NCI-H2081 treated with DMSO at 0.1 percent for 48 hours (cell line): ENCODE data around the gene IPCEF1.
"Not testable (repeated sequence)": the region's sequence is repeated elsewhere in the genome, so short reads cannot be mapped to it uniquely, and the experiment has no call there.

ENCODE experiments used
- DNase-seq: peaks from one replicate; lab custom pipeline; 2025; lab: John Stamatoyannopoulos, UW

The IPCEF1 gene

DNA sequence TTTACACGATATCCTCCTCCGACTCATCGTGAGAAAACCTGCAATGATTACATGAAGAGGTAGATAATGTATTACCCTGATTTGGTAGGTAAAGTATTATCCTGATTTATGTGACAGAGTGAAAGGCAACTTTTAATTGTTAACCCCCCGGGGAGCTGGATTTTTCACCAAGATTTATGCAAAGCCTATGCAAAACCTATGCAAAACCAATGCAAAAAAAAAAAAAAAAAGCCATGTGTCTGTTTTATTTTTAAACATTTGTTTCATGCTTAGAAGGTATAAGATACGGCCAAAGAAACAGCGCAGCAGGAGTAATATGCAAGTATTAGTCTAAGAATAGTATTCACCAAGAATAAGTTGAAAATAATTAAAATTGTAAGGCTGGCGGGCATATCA is 109.9 kb downstream of the IPCEF1 start:
- no peak for DNase-seq

DNA sequence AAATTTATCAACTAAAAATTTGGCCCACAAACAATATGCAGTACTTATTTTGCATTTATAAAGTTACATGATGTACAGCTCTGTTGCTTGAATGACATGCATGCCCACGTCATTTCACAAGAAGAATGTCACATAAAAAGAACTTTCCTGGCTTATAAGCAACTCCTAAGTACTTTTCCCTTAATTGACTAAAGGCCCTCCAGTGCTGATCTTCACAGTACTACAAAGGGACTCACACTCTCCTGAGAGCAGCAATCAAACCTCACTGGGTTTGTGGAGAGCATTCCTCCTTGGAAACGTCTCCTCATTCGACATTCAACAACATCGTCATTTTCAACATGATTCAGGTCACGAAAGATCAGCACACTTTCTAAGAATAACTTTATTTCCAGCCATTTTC is 111.1 kb downstream of the IPCEF1 start:
- DNase-seq: no peak

DNA sequence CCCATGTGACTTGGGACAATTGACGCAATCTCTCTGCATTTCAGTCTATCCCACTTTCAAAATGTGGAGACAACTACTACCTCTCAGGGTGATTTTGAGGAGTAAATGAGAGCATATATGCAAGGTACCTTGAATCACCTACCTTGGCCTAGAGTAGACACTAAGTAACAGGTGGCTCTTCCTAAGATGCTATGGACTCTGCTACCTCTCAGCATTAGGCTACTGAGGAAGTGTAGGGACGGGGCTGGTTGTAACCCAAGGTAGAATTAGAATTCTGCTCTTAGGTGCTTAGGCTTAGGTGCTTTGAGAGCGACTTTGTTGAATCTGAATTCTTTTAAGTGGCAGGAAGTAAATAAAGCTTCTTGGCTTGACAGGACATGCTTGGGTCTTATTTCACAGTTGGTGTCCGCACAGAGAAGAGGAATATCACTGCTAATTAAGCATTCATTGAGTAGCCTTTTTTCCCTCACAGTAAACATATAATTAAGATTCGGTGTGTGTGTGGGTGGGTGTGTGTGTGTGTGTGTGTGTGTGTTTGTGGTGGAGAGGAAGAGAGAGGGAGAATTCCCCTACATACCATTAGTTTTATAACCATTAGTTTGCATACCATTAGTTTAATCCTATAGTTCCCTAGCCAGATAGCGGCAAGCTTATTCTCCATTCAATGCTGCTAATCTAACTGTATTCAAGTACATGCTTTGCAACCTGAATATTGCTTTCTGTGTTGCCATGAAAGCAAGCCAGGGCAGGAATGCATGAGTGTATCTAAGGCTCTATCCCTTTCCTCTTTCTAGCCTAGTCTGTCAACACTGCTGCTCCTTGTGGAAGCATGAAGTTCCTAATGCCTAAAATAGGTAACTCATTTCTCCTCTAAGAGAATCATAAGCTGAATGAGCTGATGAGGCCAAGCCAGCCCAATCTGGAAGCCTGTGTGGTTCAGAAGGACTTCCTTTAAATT is 112.5 kb downstream of the IPCEF1 start:
- no peak for DNase-seq

DNA sequence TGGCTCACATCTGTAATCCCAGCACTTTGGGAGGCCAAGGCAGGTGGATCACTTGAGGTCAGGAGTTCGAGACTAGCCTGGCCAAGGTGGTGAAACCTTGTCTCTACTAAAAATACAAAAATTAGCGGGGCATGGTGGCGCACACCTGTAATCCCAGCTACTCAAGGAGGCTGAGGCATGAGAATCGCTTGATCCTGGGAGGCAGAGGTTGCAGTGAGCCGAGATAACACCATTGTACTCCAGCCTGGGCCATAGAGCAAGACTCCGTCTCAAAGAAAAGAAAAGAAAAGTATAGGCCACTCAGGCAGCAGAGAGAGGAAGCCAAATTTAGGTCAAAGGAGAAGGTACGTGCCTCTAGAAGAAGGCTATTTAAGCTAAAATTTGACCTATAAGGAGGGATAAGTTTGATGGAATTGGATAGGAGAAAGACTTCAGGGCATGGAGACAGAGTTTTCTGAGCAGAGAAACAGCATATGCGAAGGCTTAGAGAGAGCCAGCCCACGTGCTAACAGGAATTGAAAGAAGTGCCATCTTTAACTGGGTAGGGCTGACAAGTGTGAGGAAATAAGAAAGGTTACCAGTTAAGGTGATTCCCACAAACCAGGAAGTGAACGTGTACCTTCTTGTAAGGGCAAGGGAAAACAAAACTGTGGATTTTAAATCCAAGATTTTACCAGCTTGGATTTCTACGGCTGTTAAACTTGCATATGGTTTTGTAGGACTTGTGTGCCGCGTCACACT is 113.8 kb downstream of the IPCEF1 start:
- DNase-seq: no peak

DNA sequence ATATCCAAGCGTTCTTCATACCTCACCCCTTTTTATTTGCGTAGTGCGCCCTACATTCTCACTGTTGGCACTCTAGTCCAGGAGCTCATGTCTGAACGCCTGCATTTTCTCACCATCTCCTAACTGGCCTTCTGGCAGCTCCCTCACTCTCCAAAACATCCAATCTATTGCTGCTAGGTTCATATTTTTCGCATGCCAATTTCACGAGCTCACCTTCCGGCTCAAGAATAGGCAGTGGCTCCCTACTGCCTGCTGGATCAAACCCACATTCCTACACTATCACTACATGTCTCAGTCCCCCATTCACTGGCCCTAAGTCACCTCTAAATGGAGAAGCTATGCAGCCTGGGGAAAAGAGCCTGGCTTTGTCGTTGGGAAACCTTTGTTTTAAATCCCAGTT is 115.0 kb downstream of the IPCEF1 start:
- no peak for DNase-seq

DNA sequence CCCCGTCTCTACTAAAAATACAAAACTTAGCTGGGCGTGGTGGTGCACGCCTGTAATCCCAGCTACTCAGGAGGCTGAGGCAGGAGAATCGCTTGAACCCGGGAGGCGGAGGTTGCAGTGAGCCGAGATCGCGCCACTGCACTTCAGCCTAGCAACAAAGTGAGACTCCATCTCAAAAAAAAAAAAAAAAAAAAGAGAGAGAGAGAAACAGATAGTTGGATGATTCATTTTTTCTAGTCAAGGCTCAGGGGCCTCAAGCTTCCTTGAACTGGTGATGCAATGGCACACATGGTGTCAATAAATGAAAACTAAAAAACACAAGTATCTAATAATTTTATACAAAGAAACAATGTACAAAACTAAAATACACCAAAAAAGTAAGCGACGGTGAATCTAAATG is 115.5 kb downstream of the IPCEF1 start:
- DNase-seq: not testable (repeated sequence)

DNA sequence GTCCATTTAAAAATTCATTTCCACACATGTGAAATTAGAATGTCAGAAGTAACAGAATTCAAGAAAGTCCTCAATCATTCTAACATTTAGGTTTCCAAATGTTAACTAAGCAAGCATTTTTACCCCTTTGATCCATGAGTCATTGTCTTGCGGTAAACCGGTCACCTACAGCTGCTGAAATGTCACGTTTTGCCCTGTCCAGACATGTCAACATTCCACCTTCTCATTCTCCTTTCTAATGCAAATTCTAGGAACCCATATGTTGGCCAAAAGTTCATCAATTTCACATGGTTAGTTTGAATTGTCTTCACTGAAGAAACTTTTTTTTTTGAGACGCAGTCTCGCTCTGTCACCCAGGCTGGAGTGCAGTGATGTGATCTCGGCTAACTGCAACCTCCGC is 117.2 kb downstream of the IPCEF1 start:
- DNase-seq: no peak

DNA sequence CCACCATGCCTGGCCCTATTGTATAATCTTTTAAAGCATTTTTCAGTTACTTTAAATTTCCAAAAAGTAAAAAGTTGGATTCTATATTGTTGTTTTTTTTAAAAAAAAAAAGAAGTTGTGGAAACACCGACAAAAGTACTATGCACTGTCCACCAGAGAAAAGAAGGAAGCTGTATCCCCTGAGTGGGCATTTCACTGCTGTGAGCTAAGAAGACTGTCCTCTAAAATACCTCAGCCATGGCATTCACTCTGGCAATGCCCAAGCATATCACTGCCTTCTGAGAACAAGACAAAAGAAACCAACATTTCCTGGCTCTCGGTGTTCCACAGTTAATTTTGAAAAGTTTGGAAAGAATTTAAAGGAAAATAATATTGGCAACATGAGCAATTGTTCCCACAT is 117.8 kb downstream of the IPCEF1 start:
- DNase-seq: no peak

DNA sequence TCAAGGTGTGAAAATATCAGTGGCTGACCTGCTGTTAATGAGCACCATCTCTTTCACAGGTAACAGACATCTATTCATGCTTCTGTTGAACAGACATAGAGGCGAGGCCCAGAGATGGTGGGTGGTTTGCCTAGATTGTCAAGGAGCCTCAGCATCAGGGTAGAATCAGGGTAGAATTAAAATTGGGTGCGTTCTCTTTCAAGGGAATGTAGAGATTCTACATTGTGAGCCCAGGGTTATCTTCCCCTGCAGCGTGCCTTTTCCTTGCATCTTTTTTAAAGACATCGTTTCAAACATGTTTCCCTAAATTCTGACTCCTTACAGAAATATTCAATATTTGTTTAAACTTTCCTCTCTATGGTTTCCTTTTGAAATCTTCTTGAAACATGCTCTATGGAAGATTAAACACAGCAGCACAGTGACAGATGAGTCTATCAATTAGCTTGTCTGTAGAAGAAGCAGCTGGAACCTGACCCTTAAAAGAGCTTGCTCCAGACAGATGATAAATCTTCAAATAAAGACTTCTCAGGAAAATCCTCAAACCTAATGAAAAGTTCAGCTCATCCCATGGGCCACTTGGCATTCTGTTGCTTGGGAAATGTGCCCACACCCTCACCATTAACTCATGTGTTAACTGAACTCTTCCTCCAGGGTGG is 119.8 kb downstream of the IPCEF1 start:
- DNase-seq: no peak

DNA sequence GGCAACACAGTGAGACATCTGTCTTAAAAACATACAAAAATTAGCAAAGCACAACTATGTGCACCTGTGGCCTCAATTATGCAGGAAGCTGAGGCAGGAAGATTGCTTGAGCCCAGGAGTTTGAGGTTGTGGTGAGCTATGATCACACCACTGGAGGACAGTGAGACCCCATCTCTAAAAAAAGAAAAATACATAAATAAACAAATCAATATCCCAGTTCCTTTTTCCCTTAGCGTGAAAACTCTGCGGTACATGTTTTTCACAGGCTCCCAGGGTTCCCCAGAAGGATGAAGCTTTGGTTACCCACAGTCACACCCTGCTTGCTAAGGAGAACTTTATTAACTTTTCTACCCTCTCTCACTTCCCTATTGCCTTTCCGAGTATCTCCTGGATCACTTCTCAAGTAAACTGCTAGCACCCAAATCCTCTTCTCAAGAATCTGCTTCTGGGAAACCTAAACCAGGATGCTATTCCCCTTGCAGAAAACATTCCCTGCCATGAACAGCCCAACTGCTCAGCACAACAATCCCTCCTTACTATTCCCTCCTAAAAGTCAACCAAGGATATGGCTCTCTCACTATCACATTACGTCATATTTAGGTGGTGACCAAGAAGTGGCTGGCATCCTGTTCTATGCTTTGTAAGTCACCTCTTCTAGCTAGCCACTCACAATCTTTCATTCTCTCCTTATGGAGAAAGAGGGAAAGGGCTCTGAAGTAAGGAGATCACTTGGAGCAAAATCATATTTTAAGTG is 122.4 kb downstream of the IPCEF1 start:
- no peak for DNase-seq

DNA sequence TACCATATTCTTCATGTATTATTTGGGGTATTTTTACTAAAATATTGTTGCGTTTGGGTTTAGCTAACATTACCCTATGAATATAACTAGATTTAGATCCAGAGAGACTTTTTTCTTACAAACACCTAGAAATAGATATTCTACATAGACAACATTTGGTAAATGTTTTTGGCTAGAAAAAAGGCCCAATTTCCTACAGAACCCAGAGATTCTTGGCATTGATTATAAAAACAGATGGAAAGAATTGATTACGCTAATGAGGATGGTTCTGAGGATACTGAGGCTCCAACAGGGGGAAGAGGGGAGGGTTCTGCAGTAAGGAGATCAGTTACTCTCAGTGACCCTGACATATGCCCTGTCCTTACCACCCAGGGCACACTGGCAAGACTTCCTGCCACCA is 123.2 kb downstream of the IPCEF1 start:
- no peak for DNase-seq

DNA sequence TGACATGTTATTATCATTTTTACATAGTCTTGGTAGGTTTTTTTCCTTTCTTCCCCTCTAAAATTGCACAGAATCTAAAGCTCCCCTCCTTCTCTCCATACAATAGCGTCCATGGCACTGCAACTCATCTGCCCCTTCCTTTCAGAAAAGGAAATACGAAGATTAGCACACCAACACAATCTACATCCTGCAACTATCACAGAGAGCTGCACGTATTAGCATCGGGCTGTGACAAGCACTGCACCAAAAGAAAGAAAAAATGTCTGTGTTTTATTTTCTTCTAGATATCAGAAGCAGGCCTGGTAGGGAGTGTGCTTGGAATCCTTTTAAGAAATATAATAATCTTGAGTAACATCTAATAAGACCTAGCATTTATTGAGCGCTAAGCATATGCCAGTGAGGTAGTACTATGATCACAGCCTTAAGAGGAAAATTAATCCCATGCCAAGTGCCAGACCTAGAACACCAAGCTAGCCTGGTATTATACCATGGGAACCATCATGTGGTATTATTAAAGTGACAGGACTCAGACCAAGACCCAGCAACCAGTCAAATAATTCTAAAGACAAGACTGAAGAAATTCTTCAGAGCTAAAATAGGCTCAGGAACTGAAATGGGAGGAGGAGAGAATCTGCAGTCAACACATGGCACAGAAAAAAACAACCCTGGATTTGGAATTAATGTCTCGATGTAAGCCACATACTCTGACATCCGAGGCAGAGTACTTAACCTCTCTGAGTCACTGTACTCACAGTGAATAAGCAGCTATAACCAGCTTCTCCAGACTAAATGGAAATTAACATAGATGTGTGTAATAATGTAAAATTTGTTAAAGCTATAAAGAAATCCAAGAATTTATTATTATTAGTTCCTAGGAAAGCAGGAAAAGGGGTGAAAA is 124.3 kb downstream of the IPCEF1 start:
- DNase-seq: no peak

DNA sequence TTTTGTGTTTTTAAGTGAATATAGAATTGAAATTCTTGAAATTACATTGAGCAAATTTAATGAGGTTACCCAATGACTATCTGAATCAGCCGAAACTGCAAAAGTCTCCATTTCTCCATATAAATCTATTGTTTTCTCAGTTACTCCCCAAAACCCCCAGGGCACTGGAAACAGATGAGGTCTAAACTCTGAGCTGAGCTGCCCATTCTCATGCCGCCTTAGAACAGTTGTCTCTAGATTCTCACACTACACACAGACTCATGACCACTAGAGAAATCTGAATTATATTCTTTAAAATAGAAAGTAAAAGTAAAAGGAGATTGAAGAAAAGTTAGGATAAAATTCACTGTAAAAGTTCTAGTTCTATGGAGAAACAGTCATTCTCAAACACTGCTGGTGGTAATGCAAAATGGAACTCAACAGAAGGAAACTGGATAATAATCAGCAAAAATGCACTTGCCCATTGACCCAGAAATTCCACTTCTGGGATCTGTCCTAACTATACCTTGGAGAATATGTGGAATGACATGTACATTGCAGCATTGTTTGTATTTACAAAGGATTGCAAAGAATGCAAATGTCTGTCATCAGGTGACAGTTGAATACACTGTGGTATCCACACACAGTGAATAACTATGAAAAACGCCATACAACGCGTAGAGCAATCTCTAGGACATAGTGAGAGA is 125.5 kb downstream of the IPCEF1 start:
- no peak for DNase-seq

DNA sequence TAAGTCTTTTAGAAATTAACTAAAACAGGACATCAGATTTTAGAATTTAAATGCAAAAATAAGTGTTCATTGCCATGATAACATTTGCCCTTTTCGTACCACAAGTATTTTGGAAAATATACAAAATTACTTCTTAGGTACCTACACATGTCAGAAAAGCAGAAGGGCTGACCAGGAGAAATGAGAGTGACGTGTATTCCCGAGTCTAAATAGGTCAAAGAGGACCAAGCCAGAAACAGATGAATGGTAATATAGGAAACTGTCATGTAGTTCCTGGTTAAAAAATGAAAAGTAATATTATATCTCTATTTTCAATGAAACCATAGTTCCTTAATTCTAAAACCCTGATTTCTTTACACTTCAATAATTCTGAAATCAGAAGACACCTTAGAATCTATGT is 126.2 kb downstream of the IPCEF1 start:
- no peak for DNase-seq

DNA sequence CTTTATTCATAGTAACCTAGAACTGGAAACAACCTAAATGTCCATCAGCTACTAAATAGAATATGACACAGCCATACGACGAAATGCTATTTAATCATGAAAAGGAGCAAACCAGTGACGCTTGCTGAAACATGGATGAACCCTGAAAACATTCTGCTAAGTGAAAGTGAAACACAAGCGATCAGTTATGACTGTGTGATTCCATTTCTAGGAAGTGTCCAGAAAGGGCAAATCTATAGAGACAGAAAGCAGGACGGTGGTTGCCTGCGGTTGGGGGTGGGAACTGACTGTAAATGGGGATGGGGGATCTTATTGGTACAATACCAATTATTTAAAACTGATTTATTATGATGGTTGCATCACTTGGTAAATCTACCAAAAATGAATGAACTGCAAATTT is 126.8 kb downstream of the IPCEF1 start:
- DNase-seq: no peak

DNA sequence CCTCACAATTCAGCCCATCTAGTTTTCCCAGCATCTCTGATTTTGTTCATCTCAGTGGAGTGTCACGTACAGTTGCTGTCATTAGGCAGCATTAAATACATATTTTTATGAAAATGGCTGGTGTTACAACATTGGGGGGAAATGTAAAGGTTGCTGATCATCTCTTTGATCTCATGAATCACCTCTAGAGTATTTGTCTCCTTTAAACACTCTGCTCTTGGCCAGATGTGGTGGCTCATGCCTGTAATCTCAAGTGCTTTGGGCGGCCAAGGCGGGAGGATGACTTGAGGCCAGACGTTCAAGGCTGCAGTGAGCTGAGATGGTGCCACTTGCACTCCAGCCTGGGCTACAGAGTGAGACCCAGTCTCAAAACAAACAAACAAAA is 128.1 kb downstream of the IPCEF1 start:
- DNase-seq: no peak

DNA sequence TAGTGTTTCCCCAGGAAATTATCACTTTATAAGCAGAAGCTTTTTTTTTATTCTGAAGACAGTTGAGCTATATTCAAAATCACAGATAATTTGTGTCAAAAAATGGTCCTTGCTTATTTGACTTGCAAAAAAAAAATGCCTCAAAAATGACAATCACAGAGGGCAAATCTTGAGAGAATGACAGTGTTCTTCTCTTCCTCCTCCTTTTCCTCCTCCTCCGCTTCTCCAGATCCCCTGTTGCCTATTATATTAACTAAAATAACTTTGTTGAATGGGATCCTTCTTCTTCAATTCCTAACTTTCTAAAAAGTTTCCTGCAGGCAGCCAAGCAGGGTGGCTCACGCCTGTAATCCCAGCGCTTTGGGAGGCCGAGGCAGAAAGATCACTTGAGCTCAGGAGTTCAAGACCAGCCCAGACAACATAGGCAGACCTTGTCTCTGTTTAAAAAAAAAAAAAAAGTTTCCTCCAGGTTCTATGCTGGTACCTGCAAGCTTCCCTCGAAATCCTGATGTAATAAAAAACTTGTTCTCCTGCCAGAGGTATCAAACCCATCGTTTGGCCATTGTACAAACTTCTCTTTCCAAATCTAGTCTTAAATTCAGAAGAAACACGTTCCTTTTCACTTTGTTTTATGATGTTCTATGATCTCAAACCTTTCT is 128.6 kb downstream of the IPCEF1 start:
- no peak for DNase-seq

DNA sequence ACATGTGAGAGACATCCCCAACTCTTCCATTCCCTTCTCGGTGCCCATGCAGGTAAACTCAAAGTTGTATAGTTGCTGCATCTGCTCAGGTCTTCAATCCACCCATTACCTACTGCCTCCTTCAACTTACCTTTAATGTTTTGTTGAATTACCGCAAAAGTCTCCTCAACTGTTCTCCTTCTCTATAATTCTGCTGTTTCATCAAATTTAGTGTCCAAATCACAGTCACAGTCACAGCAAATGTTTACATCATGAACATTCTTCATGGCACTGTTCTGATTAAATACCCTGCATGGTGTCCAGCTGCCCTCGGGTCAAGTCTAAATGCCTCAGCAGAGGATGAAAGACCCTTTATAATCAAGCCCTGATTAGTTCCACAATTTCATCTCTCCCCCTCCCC is 130.1 kb downstream of the IPCEF1 start:
- DNase-seq: no peak

DNA sequence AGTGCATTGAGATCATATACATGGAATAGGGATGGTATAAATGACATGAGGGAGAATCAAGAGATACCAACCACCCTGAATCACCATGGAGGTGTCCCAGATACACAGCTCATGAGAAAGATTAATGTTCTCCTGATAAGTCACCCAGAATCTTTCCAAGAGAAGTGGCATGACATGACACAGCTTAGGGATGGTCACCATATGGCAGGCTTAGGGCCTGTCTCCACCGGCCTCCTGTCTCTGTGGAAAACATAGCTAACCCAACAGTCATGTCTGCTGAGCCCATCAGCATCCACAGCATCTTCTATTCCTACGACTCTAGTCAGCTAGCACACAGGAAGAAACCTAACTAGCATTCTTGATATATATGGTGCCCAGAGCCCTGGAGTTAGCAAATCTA is 133.3 kb downstream of the IPCEF1 start:
- DNase-seq: no peak

DNA sequence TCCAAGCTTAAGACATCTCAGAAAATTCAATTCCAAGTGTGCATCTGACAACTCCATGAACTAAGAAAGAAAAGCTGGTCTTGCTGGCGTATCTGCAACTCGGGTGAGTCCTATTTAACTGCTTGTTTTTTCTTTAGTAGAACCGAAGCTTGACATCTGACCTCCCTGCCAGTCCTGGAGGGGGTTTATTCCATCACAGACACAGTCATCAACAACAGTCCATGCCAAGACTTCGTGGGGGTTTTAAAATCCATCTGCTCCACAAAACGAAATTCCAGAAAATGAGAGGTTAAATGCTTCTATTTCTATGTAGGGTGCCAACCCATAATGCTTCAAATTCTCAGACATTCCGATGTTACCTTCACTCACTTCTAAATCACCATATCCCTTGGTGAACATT is 133.9 kb downstream of the IPCEF1 start:
- no peak for DNase-seq
